ENCODE data around the gene SHANK3.

DNA sequence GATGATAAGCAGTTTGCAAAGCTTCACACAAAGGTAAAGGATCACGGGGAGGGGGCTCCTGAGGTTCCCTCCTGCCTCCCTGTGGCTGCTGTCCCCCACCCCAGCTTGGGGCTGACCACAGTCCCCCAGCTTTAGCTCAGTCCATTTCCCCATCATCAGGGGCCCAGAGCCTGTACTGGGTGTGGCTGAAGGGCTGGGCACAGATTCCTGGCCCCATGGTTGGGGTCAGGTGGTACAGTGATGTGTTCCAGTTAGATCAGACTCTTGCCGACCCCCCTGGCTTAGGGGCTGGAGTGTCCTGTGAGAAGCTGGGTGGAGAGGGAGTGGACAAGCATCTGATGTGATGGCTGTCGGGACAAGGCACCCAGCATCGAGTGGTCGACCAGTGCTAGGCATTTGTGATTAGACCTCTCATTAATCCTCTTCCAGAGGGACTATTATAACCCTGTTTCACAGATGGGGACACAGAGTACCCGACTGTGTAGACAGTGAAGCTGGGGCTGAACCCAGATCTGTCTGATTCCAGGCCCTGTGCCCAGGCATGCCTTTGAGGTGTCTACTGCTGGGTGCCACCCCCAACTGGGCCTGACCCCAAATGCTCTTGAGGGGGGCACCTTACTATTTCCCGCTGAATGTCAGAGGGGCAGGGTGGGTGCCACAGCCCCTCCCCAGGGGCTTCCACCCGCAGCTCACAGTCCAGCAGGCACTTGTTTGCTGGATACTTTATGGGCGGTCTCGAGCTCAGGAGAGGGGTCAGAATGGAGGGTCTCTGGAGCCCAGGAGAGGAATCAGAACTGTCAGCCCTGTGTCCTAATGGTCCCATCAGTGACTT lies 4.3 kb downstream of the SHANK3 start:
- TF ChIP-seq RAD21 (IDR thresholded peaks at IDR 0.05; ENCODE audit: low read length) (no peak), EP300 (IDR thresholded peaks at IDR 0.05; ENCODE audit: borderline replicate concordance in 1 of 2, low read depth in 1 of 2, low read length in 1 of 2) (no peak), POLR2AphosphoS5 (IDR thresholded peaks at IDR 0.05; ENCODE audit: low read depth, low read length) (no peak), MXI1 (IDR thresholded peaks at IDR 0.05; ENCODE audit: low read depth, low read length) (no peak), RFX5 (IDR thresholded peaks at IDR 0.05; ENCODE audit: low read length) (no peak), YY1 (IDR thresholded peaks at IDR 0.05; ENCODE audit: low read depth) (no peak)
- TF ChIP-seq, protein P1, sequence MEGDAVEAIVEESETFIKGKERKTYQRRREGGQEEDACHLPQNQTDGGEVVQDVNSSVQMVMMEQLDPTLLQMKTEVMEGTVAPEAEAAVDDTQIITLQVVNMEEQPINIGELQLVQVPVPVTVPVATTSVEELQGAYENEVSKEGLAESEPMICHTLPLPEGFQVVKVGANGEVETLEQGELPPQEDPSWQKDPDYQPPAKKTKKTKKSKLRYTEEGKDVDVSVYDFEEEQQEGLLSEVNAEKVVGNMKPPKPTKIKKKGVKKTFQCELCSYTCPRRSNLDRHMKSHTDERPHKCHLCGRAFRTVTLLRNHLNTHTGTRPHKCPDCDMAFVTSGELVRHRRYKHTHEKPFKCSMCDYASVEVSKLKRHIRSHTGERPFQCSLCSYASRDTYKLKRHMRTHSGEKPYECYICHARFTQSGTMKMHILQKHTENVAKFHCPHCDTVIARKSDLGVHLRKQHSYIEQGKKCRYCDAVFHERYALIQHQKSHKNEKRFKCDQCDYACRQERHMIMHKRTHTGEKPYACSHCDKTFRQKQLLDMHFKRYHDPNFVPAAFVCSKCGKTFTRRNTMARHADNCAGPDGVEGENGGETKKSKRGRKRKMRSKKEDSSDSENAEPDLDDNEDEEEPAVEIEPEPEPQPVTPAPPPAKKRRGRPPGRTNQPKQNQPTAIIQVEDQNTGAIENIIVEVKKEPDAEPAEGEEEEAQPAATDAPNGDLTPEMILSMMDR (IDR thresholded peaks at IDR 0.05), result no peak
- TF ChIP-seq, protein P2, sequence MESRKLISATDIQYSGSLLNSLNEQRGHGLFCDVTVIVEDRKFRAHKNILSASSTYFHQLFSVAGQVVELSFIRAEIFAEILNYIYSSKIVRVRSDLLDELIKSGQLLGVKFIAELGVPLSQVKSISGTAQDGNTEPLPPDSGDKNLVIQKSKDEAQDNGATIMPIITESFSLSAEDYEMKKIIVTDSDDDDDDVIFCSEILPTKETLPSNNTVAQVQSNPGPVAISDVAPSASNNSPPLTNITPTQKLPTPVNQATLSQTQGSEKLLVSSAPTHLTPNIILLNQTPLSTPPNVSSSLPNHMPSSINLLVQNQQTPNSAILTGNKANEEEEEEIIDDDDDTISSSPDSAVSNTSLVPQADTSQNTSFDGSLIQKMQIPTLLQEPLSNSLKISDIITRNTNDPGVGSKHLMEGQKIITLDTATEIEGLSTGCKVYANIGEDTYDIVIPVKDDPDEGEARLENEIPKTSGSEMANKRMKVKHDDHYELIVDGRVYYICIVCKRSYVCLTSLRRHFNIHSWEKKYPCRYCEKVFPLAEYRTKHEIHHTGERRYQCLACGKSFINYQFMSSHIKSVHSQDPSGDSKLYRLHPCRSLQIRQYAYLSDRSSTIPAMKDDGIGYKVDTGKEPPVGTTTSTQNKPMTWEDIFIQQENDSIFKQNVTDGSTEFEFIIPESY (IDR thresholded peaks at IDR 0.05; ENCODE audit: borderline replicate concordance, low read depth), result no peak
- TF ChIP-seq, protein P3, sequence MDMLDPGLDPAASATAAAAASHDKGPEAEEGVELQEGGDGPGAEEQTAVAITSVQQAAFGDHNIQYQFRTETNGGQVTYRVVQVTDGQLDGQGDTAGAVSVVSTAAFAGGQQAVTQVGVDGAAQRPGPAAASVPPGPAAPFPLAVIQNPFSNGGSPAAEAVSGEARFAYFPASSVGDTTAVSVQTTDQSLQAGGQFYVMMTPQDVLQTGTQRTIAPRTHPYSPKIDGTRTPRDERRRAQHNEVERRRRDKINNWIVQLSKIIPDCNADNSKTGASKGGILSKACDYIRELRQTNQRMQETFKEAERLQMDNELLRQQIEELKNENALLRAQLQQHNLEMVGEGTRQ (IDR thresholded peaks at IDR 0.05; ENCODE audit: borderline replicate concordance, low read depth, low read length), result no peak
